Neural cell (in vitro differentiated cells): ENCODE measurements around the gene RFC4. TPM values are rescaled to one million over a fixed set of nuclear protein-coding genes. Genes with fewer than 3 reads are reported as not detected.
A peak's percentile ranks its signal among the peaks of the same experiment; 100 is the strongest.

ENCODE experiments used
- H2AFZ ChIP-seq: fragments of 200-600, 300-800 bp; sonication (generic), shearing (Covaris generic); 2 replicates; pipeline ENCODE4 v1.6.0; 2014; ENCODE audit warnings: low read depth, mild to moderate bottlenecking, antibody characterized with exemption, low read length, moderate library complexity
- H3F3A ChIP-seq: fragments of 200-600 bp; shearing (Covaris generic); 2 replicates; pipeline ENCODE4 v1.6.1; 2016; ENCODE audit warnings: mild to moderate bottlenecking, moderate library complexity, mixed read lengths, antibody characterized with exemption, low read length; ENCODE audit not compliant: insufficient read depth, poor library complexity, severe bottlenecking
- H3K27ac ChIP-seq: fragments of 200-600, 300-800 bp; sonication (generic), shearing (Covaris generic); 2 replicates; pipeline ENCODE4 v1.5.1; 2014; ENCODE audit warnings: mild to moderate bottlenecking, low read length, moderate library complexity
- H3K27me3 ChIP-seq: fragments of 300-800, 200-600 bp; sonication (generic), shearing (Covaris generic); 2 replicates; pipeline ENCODE4 v1.6.0; 2014; ENCODE audit warnings: mild to moderate bottlenecking, low read depth, low read length, moderate library complexity; ENCODE audit not compliant: insufficient read depth
- H3K36me3 ChIP-seq: fragments of 300-800, 200-600 bp; sonication (generic), shearing (Covaris generic); 2 replicates; pipeline ENCODE4 v1.5.1; 2014; ENCODE audit warnings: mild to moderate bottlenecking, antibody characterized with exemption, low read length, moderate library complexity; ENCODE audit not compliant: insufficient read depth
- H3K4me2 ChIP-seq: fragments of 300-800, 200-600 bp; sonication (generic), shearing (Covaris generic); 2 replicates; pipeline ENCODE4 v1.6.0; 2014; ENCODE audit warnings: mild to moderate bottlenecking, low read length
- H3K4me3 ChIP-seq: fragments of 300-800, 200-600 bp; sonication (generic), shearing (Covaris generic); 2 replicates; pipeline ENCODE4 v1.5.1; 2014; ENCODE audit warnings: mild to moderate bottlenecking, low read length, moderate library complexity
- H3K79me2 ChIP-seq: fragments of 200-600 bp; shearing (Covaris generic); replicated peaks from 2 replicates; pipeline ENCODE4 v1.6.0; 2014; ENCODE audit warnings: mild to moderate bottlenecking, low read length, moderate library complexity; ENCODE audit not compliant: insufficient read depth
- H3K9ac ChIP-seq: fragments of 300-800, 200-600 bp; sonication (generic), shearing (Covaris generic); 2 replicates; pipeline ENCODE4 v1.6.1; 2016; ENCODE audit warnings: mild to moderate bottlenecking, low read length, mixed read lengths
- H3K9me2 ChIP-seq: fragments of 200-600 bp; shearing (Covaris generic); 2 replicates; pipeline ENCODE4 v1.6.1; 2016; ENCODE audit warnings: mild to moderate bottlenecking, low read length, mixed read lengths; ENCODE audit not compliant: insufficient read depth
- H3K9me3 ChIP-seq: fragments of 200-600, 300-800 bp; sonication (generic), shearing (Covaris generic); 2 replicates; pipeline ENCODE4 v1.6.1; 2016; ENCODE audit warnings: mild to moderate bottlenecking, mixed run types, low read length, moderate library complexity, mixed read lengths
- H4K20me1 ChIP-seq: fragments of 200-600 bp; shearing (Covaris generic); 2 replicates; pipeline ENCODE4 v1.6.1; 2016; ENCODE audit warnings: mild to moderate bottlenecking, mixed run types; ENCODE audit not compliant: insufficient read depth
- CTCF ChIP-seq: fragments of 450-650 bp; IDR thresholded peaks from 2 replicates; pipeline ENCODE4 v1.5.1; 2014; ENCODE audit warnings: antibody characterized with exemption, mild to moderate bottlenecking, moderate library complexity; ENCODE audit not compliant: poor library complexity, severe bottlenecking
- EP300 ChIP-seq: fragments of 450-650 bp; conservative IDR thresholded peaks from 2 replicates; pipeline ENCODE4 v1.6.1; 2014; ENCODE audit warnings: antibody characterized with exemption, mild to moderate bottlenecking, moderate library complexity; ENCODE audit not compliant: poor library complexity, severe bottlenecking
- EZH2 ChIP-seq: fragments of 200-600, 300-800 bp; shearing (Covaris generic), sonication (generic); IDR thresholded peaks from 2 replicates; pipeline ENCODE4 v1.6.1; 2014; ENCODE audit warnings: antibody characterized with exemption, low read length, borderline replicate concordance, mild to moderate bottlenecking; ENCODE audit not compliant: insufficient read depth, poor library complexity, severe bottlenecking
- MXI1 ChIP-seq: fragments of 450-650 bp; conservative IDR thresholded peaks from 2 replicates; pipeline ENCODE4 v1.6.1; 2014; ENCODE audit warnings: antibody characterized with exemption, mild to moderate bottlenecking; ENCODE audit not compliant: poor library complexity, severe bottlenecking
- POLR2AphosphoS5 ChIP-seq: IDR thresholded peaks from 2 replicates; pipeline ENCODE4 v1.6.1; 2012
- RAD21 ChIP-seq: fragments of 450-650 bp; conservative IDR thresholded peaks from 2 replicates; pipeline ENCODE4 v1.6.1; 2014; ENCODE audit warnings: antibody characterized with exemption, mild to moderate bottlenecking, moderate library complexity
- REST ChIP-seq: IDR thresholded peaks from 2 replicates; pipeline ENCODE4 v1.6.1; 2012; ENCODE audit warnings: borderline replicate concordance
- SMC3 ChIP-seq: fragments of 450-650 bp; conservative IDR thresholded peaks from 2 replicates; pipeline ENCODE4 v1.6.1; 2014; ENCODE audit warnings: antibody characterized with exemption, mild to moderate bottlenecking, moderate library complexity; ENCODE audit not compliant: poor library complexity
- TAF1 ChIP-seq: IDR thresholded peaks from 2 replicates; pipeline ENCODE4 v1.6.1; 2012; ENCODE audit warnings: low read depth
- polyA plus RNA-seq: library from polyadenylated mRNA; depleted of rRNA; stranded (reverse); fragments of >200 nt; gene quantifications from 2 replicates; pipeline ENCODE4 v1.2.3, GENCODE V29; 2014

RFC4 gene
- polyA plus RNA-seq, 1 donor from 2014 or later: 85.2 TPM

- Histone ChIP-seq H3F3A (no peaks in the 10 kb centered on the region), H3K9me2 (no peaks in the 10 kb centered on the region), H3K4me2 (no peak overlapping the region), H3K36me3 (no peaks in the 10 kb centered on the region), H2AFZ (no peak overlapping the region), H3K27ac (no peak overlapping the region), H3K9ac (no peak overlapping the region), H4K20me1 (no peaks in the 10 kb centered on the region), H3K9me3 (no peaks in the 10 kb centered on the region), H3K79me2 (no peaks in the 10 kb centered on the region), H3K27me3 (peaks cover 20% of the 10 kb centered on the region), H3K4me3 (no peak overlapping the region)
- TF ChIP-seq RAD21 (peak; percentile 68), CTCF (peak; percentile 69), SMC3 (peak; percentile 69), TAF1 (no peak), POLR2AphosphoS5 (no peak), EZH2 (no peak), REST (no peak), MXI1 (no peak), EP300 (no peak)
These were observed 15.4 kb upstream of the RFC4 start for GRCh38 chr3:186821429-186822387.

- H3K4me3 ChIP-seq: no peak overlapping the region
- H3F3A ChIP-seq: no peaks in the 10 kb centered on the region
- no peaks in the 10 kb centered on the region for H4K20me1 ChIP-seq
- no peaks in the 10 kb centered on the region for H3K79me2 ChIP-seq
- no peak for TF ChIP-seq CTCF
- TF ChIP-seq EP300: no peak
- TF ChIP-seq EZH2: no peak
- no peak for TF ChIP-seq REST
- TF ChIP-seq RAD21: no peak
- no peak for TF ChIP-seq MXI1
- no peak for TF ChIP-seq POLR2AphosphoS5
- no peak for TF ChIP-seq SMC3
- no peak for TF ChIP-seq TAF1
- H3K27me3 ChIP-seq: no peaks in the 10 kb centered on the region
- no peaks in the 10 kb centered on the region for H3K9me2 ChIP-seq
- no peaks in the 10 kb centered on the region for H3K36me3 ChIP-seq
- H3K9ac ChIP-seq: no peak overlapping the region
- H3K27ac ChIP-seq: no peak overlapping the region
- H2AFZ ChIP-seq: no peak overlapping the region
- no peak overlapping the region for H3K4me2 ChIP-seq
- no peaks in the 10 kb centered on the region for H3K9me3 ChIP-seq
These were observed 12.7 kb upstream of the RFC4 start for GRCh38 chr3:186818956-186819355.
